Gastroesophageal sphincter (tissue), 4 donors: ENCODE measurements around the gene SLC22A31. TPM values are rescaled to one million over a fixed set of nuclear protein-coding genes. Genes with fewer than 3 reads are reported as not detected.

ENCODE experiments used
- ATAC-seq: fragments of 150-250 bp; one replicate; pipeline ENCODE4 v1.9.1; 2016; ENCODE audit warnings: mild to moderate bottlenecking, moderate library complexity
- H3K27ac ChIP-seq, 4 donors: fragments of 200-600 bp; sonication (generic) in 3 of 4; 1 replicate in 3 of 4; 2 replicates in 1 of 4; pipeline ENCODE4 v1.5.1; 2016 to 2019
- H3K27me3 ChIP-seq: fragments of 200-600 bp; sonication (generic); one replicate; pipeline ENCODE4 v1.5.1; 2019
- H3K36me3 ChIP-seq, 2 donors: fragments of 200-600 bp; sonication (generic); one replicate each; pipeline ENCODE4 v1.5.1; 2019; ENCODE audit warnings: control low read depth in 1 of 2
- H3K4me1 ChIP-seq, 3 donors: fragments of 200-600 bp; sonication (generic); 1 replicate in 2 of 3; 2 replicates in 1 of 3; pipeline ENCODE4 v1.5.1; 2016 to 2019; ENCODE audit warnings: control low read depth in 2 of 3
- H3K4me3 ChIP-seq, 2 donors: fragments of 200-600 bp; sonication (generic); one replicate each; pipeline ENCODE4 v1.5.1; 2019; ENCODE audit warnings: mild to moderate bottlenecking in 1 of 2, moderate library complexity in 1 of 2
- H3K9me3 ChIP-seq, 3 donors: fragments of 200-600 bp; sonication (generic); one replicate each; pipeline ENCODE4 v1.5.1; 2017 to 2019; ENCODE audit warnings: control low read depth in 2 of 3
- CTCF ChIP-seq, 4 experiments: fragments of 200-600 bp in 2 of 4; fragments of 450-650 bp in 2 of 4; sonication (generic) in 1 of 4; IDR thresholded peaks; one replicate each; pipeline ENCODE4 v1.5.1; 2017 to 2019; ENCODE audit warnings: antibody characterized with exemption in 4 of 4, mild to moderate bottlenecking in 2 of 4, moderate library complexity in 2 of 4
- EP300 ChIP-seq: sonication (generic); formaldehyde crosslinking; IDR thresholded peaks from one replicate; pipeline ENCODE4 v1.6.1; 2017; ENCODE audit warnings: antibody characterized with exemption, mild to moderate bottlenecking
- POLR2A ChIP-seq, 2 donors: fragments of 450-650 bp; IDR thresholded peaks; one replicate each; pipeline ENCODE4 v1.6.1; 2017; ENCODE audit warnings: antibody characterized with exemption in 2 of 2, mild to moderate bottlenecking in 2 of 2, moderate library complexity in 1 of 2
- POLR2AphosphoS5 ChIP-seq: sonication (generic); formaldehyde crosslinking; IDR thresholded peaks from one replicate; pipeline ENCODE4 v1.6.1; 2017; ENCODE audit warnings: antibody characterized with exemption
- WGBS, 2 donors: methylation state at CpG; one replicate each; pipeline ENCODE4 v1.1.5; 2018; ENCODE audit warnings: low coverage in 1 of 2; 5-methylcytosine and 5-hydroxymethylcytosine counted together
- total RNA-seq, 4 donors: library from RNA; depleted of rRNA; stranded (reverse); fragments of >200 nt; gene quantifications; one replicate each; pipeline ENCODE4 v1.1.0, GENCODE V29; 2016

The SLC22A31 gene
- total RNA-seq, 4 donors from 2014 or later: not detected

DNA sequence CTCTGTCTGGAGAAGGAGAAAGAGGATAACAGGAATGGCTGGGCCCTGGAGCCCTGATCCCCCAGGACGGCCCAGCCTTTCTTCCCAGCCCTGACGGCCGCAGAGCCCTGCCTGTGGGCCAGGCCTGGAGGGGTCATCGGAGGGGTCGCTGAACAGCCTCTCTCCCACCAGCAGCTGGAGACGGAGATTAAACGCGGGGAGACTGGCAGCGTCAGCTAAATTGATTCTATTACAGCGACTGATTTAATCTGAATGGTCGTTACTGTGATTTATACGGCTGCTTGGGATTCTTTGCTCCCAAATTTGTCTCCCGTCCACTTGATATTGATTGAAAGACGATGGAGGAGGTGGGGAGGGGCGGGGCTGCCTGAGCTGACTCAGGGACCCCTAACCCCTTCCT lies 35.9 kb downstream of the SLC22A31 start:
- Histone ChIP-seq H3K27ac (no peak overlapping the region), H3K4me3 (no peak overlapping the region), H3K36me3 (no peaks in the 10 kb centered on the region), H3K27me3 (peaks cover 95% of the 10 kb centered on the region), H3K4me1 (peaks cover 0 to 10% (median 6%) of the 10 kb centered on the region in 3 donors), H3K9me3 (no peaks in the 10 kb centered on the region)
- no peak for ATAC-seq
- TF ChIP-seq CTCF (IDR thresholded peaks at IDR 0.05) (no peak), POLR2A (IDR thresholded peaks at IDR 0.05) (no peak), POLR2AphosphoS5 (no peak), EP300 (no peak)
- WGBS, 2 donors: 26% methylated on average over 4 of the region's 15 CpGs; no CpG with 5 or more reads in 1 of the 2 donors

DNA sequence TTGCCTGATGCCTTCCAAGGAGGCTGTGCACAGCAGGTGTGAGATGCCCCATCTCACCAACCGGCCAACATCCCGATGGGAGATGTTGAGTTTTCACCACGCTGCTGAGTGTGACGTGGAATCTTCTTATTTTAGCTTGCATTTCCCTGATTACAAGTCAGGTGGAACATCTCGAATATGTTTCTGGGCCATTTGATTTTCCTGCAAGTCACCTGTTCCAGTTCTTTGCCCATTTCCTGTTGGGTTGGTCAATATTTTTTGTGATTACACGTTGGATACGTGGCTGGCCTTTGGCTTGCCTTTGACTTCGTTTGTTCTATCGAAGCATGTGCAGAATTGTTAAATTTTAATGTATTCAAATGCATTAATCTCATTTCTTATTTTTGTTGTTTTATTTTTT lies 37.0 kb downstream of the SLC22A31 start:
- Histone ChIP-seq H3K9me3 (no peaks in the 10 kb centered on the region), H3K4me3 (no peak overlapping the region), H3K4me1 (peaks cover 0 to 13% (median 6%) of the 10 kb centered on the region in 3 donors), H3K27me3 (peaks cover 87% of the 10 kb centered on the region), H3K36me3 (no peaks in the 10 kb centered on the region), H3K27ac (no peak overlapping the region)
- TF ChIP-seq CTCF (IDR thresholded peaks at IDR 0.05): no peak
- no peak for TF ChIP-seq POLR2AphosphoS5
- no peak for TF ChIP-seq POLR2A (IDR thresholded peaks at IDR 0.05)
- no peak for TF ChIP-seq EP300
- no peak for ATAC-seq
- WGBS, 2 donors: 82 to 85% methylated on average over 8 to 9 of the region's 9 CpGs

DNA sequence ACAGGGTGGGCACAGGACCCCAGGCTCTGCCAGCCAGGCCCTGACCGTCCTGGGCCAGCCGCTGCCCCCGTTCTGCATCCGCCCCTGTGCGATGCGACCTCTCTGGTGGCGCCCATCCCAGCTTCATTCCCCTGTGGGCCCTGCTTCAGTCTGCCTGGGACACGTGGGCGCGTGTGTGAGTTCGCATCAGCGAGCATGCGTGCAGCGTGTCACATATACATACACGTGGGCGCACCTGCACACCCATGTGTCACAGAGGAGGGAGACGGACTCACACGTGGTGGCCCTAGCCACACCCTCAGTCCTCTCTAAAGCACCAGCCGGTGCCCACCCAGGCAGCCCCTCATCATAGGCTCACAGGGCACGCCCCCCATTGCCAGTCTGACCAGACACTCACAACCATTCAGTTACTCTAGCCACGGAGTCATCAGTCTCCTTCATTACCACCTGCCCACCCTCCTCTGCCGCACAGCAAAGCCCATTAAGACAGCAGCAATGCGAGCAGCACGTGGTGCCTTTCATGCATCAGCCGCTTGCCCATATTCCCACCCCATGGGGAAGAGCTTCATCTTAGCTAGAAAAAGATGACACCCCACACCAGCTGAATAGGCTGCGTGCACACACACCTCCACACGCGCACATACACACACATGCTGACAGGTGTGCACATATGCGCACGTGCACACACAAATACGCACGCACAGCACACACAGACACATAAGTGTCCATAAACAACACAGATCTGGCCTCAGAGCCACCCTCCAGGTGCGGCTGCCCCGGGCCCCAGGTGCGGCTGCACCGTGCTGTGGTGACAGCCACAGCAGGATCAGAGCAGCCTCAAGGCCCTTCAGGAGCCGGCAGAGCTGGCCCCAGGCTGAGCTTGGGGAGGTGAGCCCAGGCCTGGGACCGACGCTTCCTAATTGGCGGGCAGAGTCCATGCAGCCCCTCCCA lies 38.3 kb downstream of the SLC22A31 start:
- Histone ChIP-seq H3K27me3 (peaks cover 74% of the 10 kb centered on the region), H3K4me3 (no peak overlapping the region), H3K4me1 (peaks cover 0 to 6% (median 0%) of the 10 kb centered on the region in 3 donors), H3K9me3 (no peaks in the 10 kb centered on the region), H3K27ac (no peak overlapping the region), H3K36me3 (no peaks in the 10 kb centered on the region)
- WGBS, 2 donors: 80 to 83% methylated on average over 1 to 8 of the region's 40 CpGs
- TF ChIP-seq POLR2AphosphoS5 (no peak), POLR2A (IDR thresholded peaks at IDR 0.05) (no peak), CTCF (IDR thresholded peaks at IDR 0.05) (no peak), EP300 (no peak)
- ATAC-seq: no peak

DNA sequence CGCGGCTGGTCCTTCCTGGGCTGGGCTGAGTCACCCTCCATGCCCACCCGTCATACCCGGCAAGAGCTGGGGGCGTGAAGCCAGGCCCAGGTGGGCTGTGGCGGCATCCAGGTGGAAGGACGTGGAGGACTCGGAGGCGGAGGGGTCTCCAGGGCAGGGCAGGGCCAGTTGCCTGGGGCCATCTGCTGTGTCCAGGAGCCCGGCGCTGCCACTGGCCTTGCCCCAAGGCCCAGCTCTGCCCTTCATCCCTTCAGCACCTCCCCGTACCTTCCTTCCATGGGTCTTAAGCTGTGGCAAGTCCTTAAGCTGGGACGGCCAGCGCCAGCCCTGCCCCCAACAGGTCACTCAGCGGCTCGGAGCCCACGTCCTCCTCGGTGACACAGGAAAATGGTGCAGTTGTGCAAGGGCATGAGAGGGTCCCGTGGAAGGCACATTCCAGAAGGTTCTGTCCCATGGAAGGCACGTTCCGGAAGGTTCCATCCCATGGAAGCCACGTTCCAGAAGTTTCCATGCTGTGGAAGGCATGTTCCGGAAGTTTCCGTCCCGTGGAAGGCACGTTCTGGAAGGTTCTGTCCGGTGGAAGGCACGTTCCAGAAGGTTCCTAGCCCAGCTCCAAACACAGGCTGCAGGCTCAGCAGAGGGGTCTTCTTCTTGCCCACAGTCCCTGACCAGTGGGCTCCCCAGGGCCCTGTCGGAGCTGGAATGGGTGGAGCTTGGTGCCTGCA lies 39.2 kb downstream of the SLC22A31 start:
- no peaks in the 10 kb centered on the region for H3K36me3 ChIP-seq
- no peaks in the 10 kb centered on the region for H3K9me3 ChIP-seq
- H3K27ac ChIP-seq: no peak overlapping the region
- no CpG with 5 or more reads among the region's 29 CpGs for WGBS, 2 donors
- TF ChIP-seq CTCF (IDR thresholded peaks at IDR 0.05) (no peak), POLR2AphosphoS5 (no peak), EP300 (no peak), POLR2A (IDR thresholded peaks at IDR 0.05) (no peak)
- no peak for ATAC-seq
- H3K4me1 ChIP-seq: peaks cover 0 to 10% (median 0%) of the 10 kb centered on the region in 3 donors
- H3K4me3 ChIP-seq: no peak overlapping the region
- peaks cover 65% of the 10 kb centered on the region for H3K27me3 ChIP-seq
